SK-N-SH treated with all-trans-retinoic acid at 6 μM for 48 hours (cell line): ENCODE results near the gene SLC6A6.
A peak's percentile ranks its signal among the peaks of the same experiment; 100 is the strongest.

Source experiments
- ATAC-seq: fragments of 200-7000 bp; cut with Tn5 transposase; 3 replicates; pipeline ENCODE4 v1.9.1; 2020; ENCODE audit warnings: mild to moderate bottlenecking, moderate library complexity
- ARNTL ChIP-seq: fragments of 450-650 bp; formaldehyde crosslinking; IDR thresholded peaks from 2 replicates; pipeline ENCODE4 v1.5.0; 2020; ENCODE audit warnings: low read depth, mild to moderate bottlenecking, moderate library complexity, borderline replicate concordance
- BACH2 ChIP-seq: fragments of 250-450 bp; sonication (Bioruptor Pico); IDR thresholded peaks from 2 replicates; pipeline ENCODE4 v1.9.0; 2021; ENCODE audit warnings: mild to moderate bottlenecking, borderline replicate concordance
- CSDC2 ChIP-seq: fragments of 250-450 bp; sonication (Bioruptor Pico); IDR thresholded peaks from 2 replicates; pipeline ENCODE4 v1.5.0; 2020; ENCODE audit warnings: mild to moderate bottlenecking, moderate library complexity
- ESRRG ChIP-seq: fragments of 250-450 bp; sonication (Bioruptor Pico); IDR thresholded peaks from 2 replicates; pipeline ENCODE4 v1.6.1; 2021; ENCODE audit warnings: mild to moderate bottlenecking
- GLIS3 ChIP-seq: fragments of 250-450 bp; sonication (Bioruptor Pico); IDR thresholded peaks from 2 replicates; pipeline ENCODE4 v1.5.0; 2020; ENCODE audit warnings: mild to moderate bottlenecking, moderate library complexity
- ISL1 ChIP-seq: fragments of 250-450 bp; sonication (Bioruptor Pico); IDR thresholded peaks from 2 replicates; pipeline ENCODE4 v2.1.2; 2022; ENCODE audit warnings: mild to moderate bottlenecking, moderate library complexity
- OSR1 ChIP-seq: fragments of 250-450 bp; sonication (Bioruptor Pico); IDR thresholded peaks from 2 replicates; pipeline ENCODE4 v1.8.0; 2022; ENCODE audit warnings: moderate library complexity, mild to moderate bottlenecking, inconsistent platforms
- PPARA ChIP-seq: fragments of 250-450 bp; sonication (Bioruptor Pico); IDR thresholded peaks from 2 replicates; pipeline ENCODE4 v1.5.0; 2020; ENCODE audit warnings: mild to moderate bottlenecking, borderline replicate concordance
- RARB ChIP-seq: fragments of 250-450 bp; sonication (Bioruptor Pico); IDR thresholded peaks from 2 replicates; pipeline ENCODE4 v1.8.0; 2021; ENCODE audit warnings: mild to moderate bottlenecking, moderate library complexity
- SNAI2 ChIP-seq: fragments of 250-450 bp; sonication (Bioruptor Pico); IDR thresholded peaks from 2 replicates; pipeline ENCODE4 v1.5.0; 2020; ENCODE audit warnings: mild to moderate bottlenecking, moderate library complexity
- TCF4 ChIP-seq: fragments of 250-450 bp; sonication (Bioruptor Pico); IDR thresholded peaks from 2 replicates; pipeline ENCODE4 v1.8.0; 2021; ENCODE audit warnings: mild to moderate bottlenecking, moderate library complexity, borderline replicate concordance
- TOX ChIP-seq: fragments of 250-450 bp; sonication (Bioruptor Pico); IDR thresholded peaks from 2 replicates; pipeline ENCODE4 v1.8.0; 2021; ENCODE audit warnings: mild to moderate bottlenecking, moderate library complexity, borderline replicate concordance
- ZC3H10 ChIP-seq: fragments of 250-450 bp; sonication (Bioruptor Pico); IDR thresholded peaks from 2 replicates; pipeline ENCODE4 v1.5.1; 2021; ENCODE audit warnings: mild to moderate bottlenecking, moderate library complexity
- ZFP3 ChIP-seq: fragments of 250-450 bp; sonication (Bioruptor Pico); IDR thresholded peaks from 2 replicates; pipeline ENCODE4 v1.5.0; 2020; ENCODE audit warnings: mild to moderate bottlenecking, moderate library complexity
- ZFP30 ChIP-seq: fragments of 450-650 bp; formaldehyde crosslinking; IDR thresholded peaks from 2 replicates; pipeline ENCODE4 v1.5.0; 2022; ENCODE audit warnings: mild to moderate bottlenecking, moderate library complexity
- ZNF565 ChIP-seq: fragments of 450-650 bp; formaldehyde crosslinking; conservative IDR thresholded peaks from 2 replicates; pipeline ENCODE4 v1.5.0; 2020; ENCODE audit warnings: low read depth, mild to moderate bottlenecking, moderate library complexity
- ZNF70 ChIP-seq: fragments of 450-650 bp; formaldehyde crosslinking; IDR thresholded peaks from 2 replicates; pipeline ENCODE4 v1.5.0; 2020; ENCODE audit warnings: mild to moderate bottlenecking, moderate library complexity
- ZNF8 ChIP-seq: fragments of 450-650 bp; formaldehyde crosslinking; IDR thresholded peaks from 2 replicates; pipeline ENCODE4 v1.5.0; 2020; ENCODE audit warnings: mild to moderate bottlenecking, moderate library complexity
- TF ChIP-seq, protein P1 (sequence below): fragments of 250-450 bp; sonication (Bioruptor Pico); IDR thresholded peaks from 2 replicates; pipeline ENCODE4 v1.5.0; 2020; ENCODE audit warnings: mild to moderate bottlenecking, moderate library complexity
- TF ChIP-seq, protein P2 (sequence below): fragments of 250-450 bp; sonication (Bioruptor Pico); IDR thresholded peaks from 2 replicates; pipeline ENCODE4 v1.8.0; 2020; ENCODE audit warnings: mild to moderate bottlenecking, moderate library complexity, borderline replicate concordance
- TF ChIP-seq, protein P3 (sequence below): fragments of 250-450 bp; sonication (Bioruptor Pico); IDR thresholded peaks from 2 replicates; pipeline ENCODE4 v1.5.1; 2020; ENCODE audit warnings: low read depth, mild to moderate bottlenecking, moderate library complexity
- TF ChIP-seq, protein P4 (sequence below): fragments of 250-450 bp; sonication (Bioruptor Pico); IDR thresholded peaks from 2 replicates; pipeline ENCODE4 v1.8.0; 2021; ENCODE audit warnings: low read depth, mild to moderate bottlenecking, moderate library complexity, borderline replicate concordance

Gene SLC6A6

DNA sequence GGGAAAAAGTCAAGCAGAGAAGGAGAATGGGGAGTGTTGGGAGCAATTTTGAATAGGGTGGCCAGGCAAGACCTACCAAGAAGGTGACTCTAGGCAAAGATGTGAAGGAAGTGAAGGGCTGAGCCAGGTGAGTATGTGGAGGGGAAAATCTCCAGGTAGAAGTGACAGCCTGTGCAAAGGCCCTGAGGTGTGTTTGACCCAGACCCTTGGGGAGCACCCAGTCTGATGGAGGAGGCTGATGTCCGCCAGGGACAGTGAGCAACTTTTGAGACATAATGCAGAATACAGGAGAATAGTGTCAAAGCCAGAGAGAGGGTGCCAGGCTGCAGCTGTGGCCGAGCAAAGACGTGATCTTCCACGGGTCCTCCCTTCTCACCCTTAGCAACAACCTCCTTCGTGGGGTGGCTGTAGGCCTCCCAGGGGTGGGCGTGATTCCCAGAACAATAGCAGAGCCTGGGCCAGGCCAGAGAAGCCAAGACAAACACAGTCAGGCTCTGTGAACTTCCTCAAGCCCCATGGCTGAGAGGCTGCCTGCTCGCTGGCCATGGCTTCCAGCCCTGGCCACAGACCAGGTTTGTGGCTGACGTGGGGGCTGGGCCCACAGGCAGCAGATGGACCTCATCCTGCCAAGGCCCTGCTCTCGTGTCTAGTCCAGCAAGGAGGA is 58.1 kb downstream of the SLC6A6 start:
- TF ChIP-seq SNAI2 (no peak), BACH2 (no peak), TCF4 (CRISPR knock-in tag) (no peak), ZFP30 (no peak), PPARA (CRISPR knock-in tag) (no peak), OSR1 (CRISPR knock-in tag) (no peak), ARNTL (CRISPR knock-in tag) (no peak), ZFP3 (CRISPR knock-in tag) (no peak), ISL1 (no peak)
- TF ChIP-seq, protein P1, sequence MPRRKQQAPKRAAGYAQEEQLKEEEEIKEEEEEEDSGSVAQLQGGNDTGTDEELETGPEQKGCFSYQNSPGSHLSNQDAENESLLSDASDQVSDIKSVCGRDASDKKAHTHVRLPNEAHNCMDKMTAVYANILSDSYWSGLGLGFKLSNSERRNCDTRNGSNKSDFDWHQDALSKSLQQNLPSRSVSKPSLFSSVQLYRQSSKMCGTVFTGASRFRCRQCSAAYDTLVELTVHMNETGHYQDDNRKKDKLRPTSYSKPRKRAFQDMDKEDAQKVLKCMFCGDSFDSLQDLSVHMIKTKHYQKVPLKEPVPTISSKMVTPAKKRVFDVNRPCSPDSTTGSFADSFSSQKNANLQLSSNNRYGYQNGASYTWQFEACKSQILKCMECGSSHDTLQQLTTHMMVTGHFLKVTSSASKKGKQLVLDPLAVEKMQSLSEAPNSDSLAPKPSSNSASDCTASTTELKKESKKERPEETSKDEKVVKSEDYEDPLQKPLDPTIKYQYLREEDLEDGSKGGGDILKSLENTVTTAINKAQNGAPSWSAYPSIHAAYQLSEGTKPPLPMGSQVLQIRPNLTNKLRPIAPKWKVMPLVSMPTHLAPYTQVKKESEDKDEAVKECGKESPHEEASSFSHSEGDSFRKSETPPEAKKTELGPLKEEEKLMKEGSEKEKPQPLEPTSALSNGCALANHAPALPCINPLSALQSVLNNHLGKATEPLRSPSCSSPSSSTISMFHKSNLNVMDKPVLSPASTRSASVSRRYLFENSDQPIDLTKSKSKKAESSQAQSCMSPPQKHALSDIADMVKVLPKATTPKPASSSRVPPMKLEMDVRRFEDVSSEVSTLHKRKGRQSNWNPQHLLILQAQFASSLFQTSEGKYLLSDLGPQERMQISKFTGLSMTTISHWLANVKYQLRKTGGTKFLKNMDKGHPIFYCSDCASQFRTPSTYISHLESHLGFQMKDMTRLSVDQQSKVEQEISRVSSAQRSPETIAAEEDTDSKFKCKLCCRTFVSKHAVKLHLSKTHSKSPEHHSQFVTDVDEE (CRISPR knock-in tag), result no peak
- peak; percentile 76 for ATAC-seq

DNA sequence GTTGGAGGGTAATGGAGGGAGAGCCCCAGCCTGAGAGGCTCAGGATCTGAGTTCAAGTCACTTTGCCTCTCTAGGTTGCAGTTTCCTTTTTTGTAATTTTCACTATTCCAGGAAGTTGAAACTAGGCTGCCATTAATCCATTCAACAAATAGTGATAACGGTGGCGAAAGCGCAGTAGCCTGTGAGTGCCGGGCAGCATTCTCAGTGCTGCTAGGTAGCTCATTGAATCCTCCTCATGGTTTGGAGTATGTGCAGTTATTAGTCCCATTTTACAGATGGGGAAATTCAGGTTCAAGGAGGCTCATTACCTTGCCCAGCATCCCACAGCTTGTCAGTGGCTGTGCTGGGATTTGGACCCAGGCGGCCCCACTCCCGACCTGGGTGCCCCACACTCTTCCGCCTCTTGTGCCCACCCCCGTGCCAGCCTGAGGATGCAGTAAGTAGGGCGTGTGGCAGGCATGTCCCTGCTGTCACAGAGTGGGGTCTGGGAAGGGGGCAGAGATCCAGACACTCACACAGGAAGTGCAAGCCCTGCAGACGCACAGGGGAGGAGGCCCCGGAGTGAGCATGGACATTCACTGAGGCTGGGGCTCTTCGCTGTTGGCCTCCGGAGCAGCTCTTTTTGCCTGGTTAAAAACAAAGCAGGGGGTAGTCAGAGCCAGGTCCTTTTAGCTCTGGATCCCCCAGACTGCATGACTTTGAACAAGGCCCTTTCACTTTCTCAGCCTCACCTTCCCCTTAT is 58.8 kb downstream of the SLC6A6 start:
- ATAC-seq, result peak; percentile 26; the same call in 2 of the 3 replicates
- TF ChIP-seq, protein P2, sequence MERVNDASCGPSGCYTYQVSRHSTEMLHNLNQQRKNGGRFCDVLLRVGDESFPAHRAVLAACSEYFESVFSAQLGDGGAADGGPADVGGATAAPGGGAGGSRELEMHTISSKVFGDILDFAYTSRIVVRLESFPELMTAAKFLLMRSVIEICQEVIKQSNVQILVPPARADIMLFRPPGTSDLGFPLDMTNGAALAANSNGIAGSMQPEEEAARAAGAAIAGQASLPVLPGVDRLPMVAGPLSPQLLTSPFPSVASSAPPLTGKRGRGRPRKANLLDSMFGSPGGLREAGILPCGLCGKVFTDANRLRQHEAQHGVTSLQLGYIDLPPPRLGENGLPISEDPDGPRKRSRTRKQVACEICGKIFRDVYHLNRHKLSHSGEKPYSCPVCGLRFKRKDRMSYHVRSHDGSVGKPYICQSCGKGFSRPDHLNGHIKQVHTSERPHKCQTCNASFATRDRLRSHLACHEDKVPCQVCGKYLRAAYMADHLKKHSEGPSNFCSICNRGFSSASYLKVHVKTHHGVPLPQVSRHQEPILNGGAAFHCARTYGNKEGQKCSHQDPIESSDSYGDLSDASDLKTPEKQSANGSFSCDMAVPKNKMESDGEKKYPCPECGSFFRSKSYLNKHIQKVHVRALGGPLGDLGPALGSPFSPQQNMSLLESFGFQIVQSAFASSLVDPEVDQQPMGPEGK (CRISPR knock-in tag), result no peak
- no peak for TF ChIP-seq TOX (CRISPR knock-in tag)
- TF ChIP-seq OSR1 (CRISPR knock-in tag), result no peak
- TF ChIP-seq RARB (CRISPR knock-in tag), result no peak
- no peak for TF ChIP-seq ISL1
- TF ChIP-seq ZNF565 (CRISPR knock-in tag), result no peak
- TF ChIP-seq ZC3H10 (CRISPR knock-in tag), result no peak
- TF ChIP-seq ZNF8 (CRISPR knock-in tag), result no peak
- no peak for TF ChIP-seq SNAI2
- TF ChIP-seq CSDC2, result no peak
- no peak for TF ChIP-seq PPARA (CRISPR knock-in tag)
- TF ChIP-seq ESRRG (CRISPR knock-in tag), result no peak

DNA sequence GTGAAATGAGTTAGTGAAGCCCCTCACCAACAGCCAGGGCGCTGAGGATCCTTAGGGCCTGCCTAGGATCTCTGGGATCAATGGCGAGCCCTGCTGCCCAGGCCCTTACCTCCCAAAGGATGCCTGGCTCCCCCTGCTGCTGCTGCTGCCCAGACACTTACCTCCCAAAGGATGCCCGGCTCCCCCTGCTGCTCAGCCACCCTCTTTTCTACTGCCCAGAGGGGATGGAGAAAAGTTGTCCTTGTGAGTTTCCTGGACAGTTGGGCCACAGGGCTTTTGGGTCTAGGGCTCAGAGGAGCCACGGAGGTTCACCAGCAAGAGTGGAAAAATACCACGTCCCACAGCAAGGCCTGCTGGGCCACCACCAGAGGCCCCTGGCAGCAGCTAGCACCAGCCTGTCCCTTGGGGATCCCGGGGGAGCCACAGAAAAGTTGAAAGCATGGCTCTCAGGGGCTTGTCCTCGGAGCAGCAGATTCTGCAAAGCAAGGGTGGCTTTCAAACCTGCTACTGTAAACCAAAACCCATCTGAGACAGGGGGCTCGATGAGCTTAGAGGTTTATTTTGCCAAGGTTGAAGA is 59.4 kb downstream of the SLC6A6 start:
- TF ChIP-seq ZNF565 (CRISPR knock-in tag) (no peak), ZNF70 (CRISPR knock-in tag) (no peak), ZC3H10 (CRISPR knock-in tag) (no peak), ZFP3 (CRISPR knock-in tag) (no peak), ARNTL (CRISPR knock-in tag) (no peak), ZFP30 (no peak), TOX (CRISPR knock-in tag) (no peak), OSR1 (CRISPR knock-in tag) (no peak), ISL1 (no peak), GLIS3 (CRISPR knock-in tag) (no peak), RARB (CRISPR knock-in tag) (no peak), PPARA (CRISPR knock-in tag) (no peak), BACH2 (no peak), CSDC2 (no peak), TCF4 (CRISPR knock-in tag) (no peak), ESRRG (CRISPR knock-in tag) (no peak)
- TF ChIP-seq, protein P3, sequence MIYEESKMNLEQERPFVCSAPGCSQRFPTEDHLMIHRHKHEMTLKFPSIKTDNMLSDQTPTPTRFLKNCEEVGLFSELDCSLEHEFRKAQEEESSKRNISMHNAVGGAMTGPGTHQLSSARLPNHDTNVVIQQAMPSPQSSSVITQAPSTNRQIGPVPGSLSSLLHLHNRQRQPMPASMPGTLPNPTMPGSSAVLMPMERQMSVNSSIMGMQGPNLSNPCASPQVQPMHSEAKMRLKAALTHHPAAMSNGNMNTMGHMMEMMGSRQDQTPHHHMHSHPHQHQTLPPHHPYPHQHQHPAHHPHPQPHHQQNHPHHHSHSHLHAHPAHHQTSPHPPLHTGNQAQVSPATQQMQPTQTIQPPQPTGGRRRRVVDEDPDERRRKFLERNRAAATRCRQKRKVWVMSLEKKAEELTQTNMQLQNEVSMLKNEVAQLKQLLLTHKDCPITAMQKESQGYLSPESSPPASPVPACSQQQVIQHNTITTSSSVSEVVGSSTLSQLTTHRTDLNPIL (CRISPR knock-in tag), result no peak
- TF ChIP-seq, protein P1 (CRISPR knock-in tag), result no peak
- TF ChIP-seq, protein P4, sequence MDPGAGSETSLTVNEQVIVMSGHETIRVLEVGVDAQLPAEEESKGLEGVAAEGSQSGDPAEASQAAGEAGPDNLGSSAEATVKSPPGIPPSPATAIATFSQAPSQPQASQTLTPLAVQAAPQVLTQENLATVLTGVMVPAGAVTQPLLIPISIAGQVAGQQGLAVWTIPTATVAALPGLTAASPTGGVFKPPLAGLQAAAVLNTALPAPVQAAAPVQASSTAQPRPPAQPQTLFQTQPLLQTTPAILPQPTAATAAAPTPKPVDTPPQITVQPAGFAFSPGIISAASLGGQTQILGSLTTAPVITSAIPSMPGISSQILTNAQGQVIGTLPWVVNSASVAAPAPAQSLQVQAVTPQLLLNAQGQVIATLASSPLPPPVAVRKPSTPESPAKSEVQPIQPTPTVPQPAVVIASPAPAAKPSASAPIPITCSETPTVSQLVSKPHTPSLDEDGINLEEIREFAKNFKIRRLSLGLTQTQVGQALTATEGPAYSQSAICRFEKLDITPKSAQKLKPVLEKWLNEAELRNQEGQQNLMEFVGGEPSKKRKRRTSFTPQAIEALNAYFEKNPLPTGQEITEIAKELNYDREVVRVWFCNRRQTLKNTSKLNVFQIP (CRISPR knock-in tag), result no peak
- ATAC-seq, result peak; percentile 95
